IPS-15b (cell line): ENCODE measurements around the gene P2RX2.

Source experiments
- H3K27me3 ChIP-seq: one replicate; pipeline ENCODE4 v1.6.1; 2013; ENCODE audit warnings: low read length; ENCODE audit not compliant: control insufficient read depth, insufficient read depth
- H3K36me3 ChIP-seq: one replicate; pipeline ENCODE4 v1.6.1; 2013; ENCODE audit warnings: low read length; ENCODE audit not compliant: control insufficient read depth, insufficient read depth
- H3K4me1 ChIP-seq: one replicate; pipeline ENCODE4 v1.6.1; 2013; ENCODE audit warnings: mild to moderate bottlenecking, low read length; ENCODE audit not compliant: control insufficient read depth, insufficient read depth
- H3K4me3 ChIP-seq: one replicate; pipeline ENCODE4 v1.5.1; 2013; ENCODE audit warnings: low read depth, low read length
- H3K9ac ChIP-seq: one replicate; pipeline ENCODE4 v1.6.1; 2013; ENCODE audit warnings: low read depth, mild to moderate bottlenecking, low read length
- H3K9me3 ChIP-seq: one replicate; pipeline ENCODE4 v1.6.1; 2013; ENCODE audit warnings: mild to moderate bottlenecking, low read length; ENCODE audit not compliant: control insufficient read depth, insufficient read depth

P2RX2 gene

GRCh38 chr12:132653567-132654290, 35.2 kb downstream of the P2RX2 start:
- no peaks in the 10 kb centered on the region for H3K4me1 ChIP-seq
- H3K27me3 ChIP-seq = no peaks in the 10 kb centered on the region
- H3K36me3 ChIP-seq = peaks cover 45% of the 10 kb centered on the region
- H3K9ac ChIP-seq = no peak overlapping the region
- H3K9me3 ChIP-seq = no peaks in the 10 kb centered on the region
- H3K4me3 ChIP-seq = no peak overlapping the region

- Histone ChIP-seq H3K4me3 (no peak overlapping the region), H3K36me3 (peaks cover 56% of the 10 kb centered on the region), H3K4me1 (no peaks in the 10 kb centered on the region), H3K27me3 (no peaks in the 10 kb centered on the region), H3K9me3 (no peaks in the 10 kb centered on the region), H3K9ac (no peak overlapping the region)
Measured at GRCh38 chr12:132657004-132657727, 38.6 kb downstream of the P2RX2 start.

DNA sequence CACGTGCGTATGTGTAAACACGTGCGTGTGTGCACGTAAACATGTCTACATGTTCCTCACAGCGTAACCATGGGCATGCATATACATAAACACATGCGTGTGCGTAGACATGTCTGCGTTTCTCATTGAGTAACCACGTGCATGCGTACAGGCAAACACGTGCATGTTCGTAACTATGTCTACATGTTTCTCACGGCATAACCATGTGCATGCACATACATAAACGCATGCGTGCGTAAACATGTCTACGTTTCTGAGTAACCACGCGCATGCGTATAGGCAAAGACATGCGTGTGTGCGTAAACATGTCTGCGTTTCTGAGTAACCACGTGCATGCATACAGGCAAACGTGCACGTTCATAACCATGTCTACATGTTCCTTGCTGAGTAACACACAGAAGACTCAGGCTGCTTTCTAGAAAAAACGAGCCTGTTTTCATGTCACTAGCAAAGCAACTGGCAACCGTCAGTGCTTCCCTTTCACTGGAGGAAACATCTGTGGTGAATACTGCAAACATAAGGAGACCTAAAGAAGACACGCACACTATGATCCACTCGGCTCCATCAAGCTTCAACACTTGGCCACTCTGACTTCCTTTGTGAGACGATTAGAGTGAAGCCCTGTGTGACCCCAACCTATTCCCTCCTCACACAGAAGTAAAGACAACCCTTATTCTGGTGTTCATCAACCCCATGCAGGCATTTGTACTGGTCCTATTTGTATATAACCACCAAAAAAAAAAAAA, 39.7 kb downstream of the P2RX2 start:
- H3K4me1 ChIP-seq = no peaks in the 10 kb centered on the region
- no peak overlapping the region for H3K4me3 ChIP-seq
- H3K9ac ChIP-seq = no peak overlapping the region
- H3K36me3 ChIP-seq = peaks cover 59% of the 10 kb centered on the region
- H3K9me3 ChIP-seq = no peaks in the 10 kb centered on the region
- H3K27me3 ChIP-seq = no peaks in the 10 kb centered on the region

DNA sequence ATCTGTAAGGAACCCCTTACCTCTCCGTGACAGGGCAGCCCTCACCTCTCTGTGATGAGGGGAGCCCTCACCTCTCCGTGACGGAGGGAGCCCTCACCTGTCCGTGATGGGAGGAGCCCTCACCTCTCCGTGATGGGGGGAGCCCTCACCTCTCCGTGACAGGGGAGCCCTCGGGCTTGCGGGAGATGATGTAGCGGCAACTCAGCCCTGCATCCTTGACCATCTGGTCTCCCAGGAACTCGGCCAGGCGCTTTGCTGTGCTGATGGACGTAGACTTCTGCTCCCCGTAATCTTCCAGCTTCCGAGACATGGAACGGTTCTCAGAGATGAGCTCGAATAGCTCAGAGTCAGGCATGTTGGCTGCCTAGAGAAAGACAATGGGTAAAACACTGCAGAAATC, 40.6 kb downstream of the P2RX2 start:
- no peak overlapping the region for H3K9ac ChIP-seq
- no peaks in the 10 kb centered on the region for H3K4me1 ChIP-seq
- H3K36me3 ChIP-seq = peaks cover 67% of the 10 kb centered on the region
- no peak overlapping the region for H3K4me3 ChIP-seq
- H3K27me3 ChIP-seq = no peaks in the 10 kb centered on the region
- no peaks in the 10 kb centered on the region for H3K9me3 ChIP-seq

- peaks cover 76% of the 10 kb centered on the region for H3K36me3 ChIP-seq
- no peak overlapping the region for H3K9ac ChIP-seq
Measured at GRCh38 chr12:132660052-132660451, 41.5 kb downstream of the P2RX2 start.

DNA sequence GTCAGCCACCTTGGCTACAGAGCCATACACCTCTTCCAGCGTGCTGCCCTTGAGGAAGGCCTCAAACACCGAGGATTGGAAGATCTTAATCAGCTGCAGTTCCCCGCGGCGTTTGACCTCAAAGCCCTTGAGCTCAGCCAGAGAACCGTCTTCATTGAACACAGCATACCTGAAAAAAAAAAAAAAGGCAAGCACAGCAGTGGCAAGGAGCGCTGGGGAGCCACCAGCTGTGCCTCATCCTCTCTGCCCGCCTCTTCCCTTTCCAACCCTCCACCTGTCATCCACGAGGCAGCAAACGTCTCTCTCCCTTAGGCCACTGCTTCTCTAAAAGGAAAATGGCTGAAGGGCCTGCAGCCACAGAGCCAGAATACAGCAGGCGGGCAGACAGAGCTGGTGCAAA, 42.4 kb downstream of the P2RX2 start:
- Histone ChIP-seq H3K4me3 (no peak overlapping the region), H3K4me1 (no peaks in the 10 kb centered on the region), H3K36me3 (peaks cover 85% of the 10 kb centered on the region), H3K9me3 (no peaks in the 10 kb centered on the region), H3K27me3 (no peaks in the 10 kb centered on the region), H3K9ac (no peak overlapping the region)

More at GRCh38 chr12:132660052-132660451, 41.5 kb downstream of the P2RX2 start:
- H3K27me3 ChIP-seq = no peaks in the 10 kb centered on the region
- no peaks in the 10 kb centered on the region for H3K4me1 ChIP-seq
- no peaks in the 10 kb centered on the region for H3K9me3 ChIP-seq
- no peak overlapping the region for H3K4me3 ChIP-seq

DNA sequence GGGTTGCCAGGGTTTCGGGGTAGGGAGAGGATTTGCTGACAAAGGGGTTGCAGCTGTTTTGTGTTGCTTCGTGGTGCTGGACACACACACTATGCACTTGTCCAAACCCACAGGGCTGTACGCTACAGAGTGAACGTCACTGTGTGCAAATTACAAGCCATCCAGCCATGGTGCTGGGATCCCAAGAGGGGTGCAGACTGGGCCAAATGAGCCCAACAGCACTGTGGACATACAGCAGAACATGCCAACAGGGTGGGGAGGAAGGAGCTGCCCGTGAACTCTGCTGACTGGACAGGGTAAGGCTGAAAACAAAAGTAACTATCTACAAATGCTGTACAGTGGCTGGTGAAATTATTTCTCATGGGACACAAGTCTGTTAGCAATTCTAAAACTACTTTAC, 43.4 kb downstream of the P2RX2 start:
- Histone ChIP-seq H3K9ac (no peak overlapping the region), H3K9me3 (no peaks in the 10 kb centered on the region), H3K4me1 (no peaks in the 10 kb centered on the region), H3K4me3 (no peak overlapping the region), H3K36me3 (peaks cover 88% of the 10 kb centered on the region), H3K27me3 (no peaks in the 10 kb centered on the region)

GRCh38 chr12:132662901-132663755, 44.6 kb downstream of the P2RX2 start:
- Histone ChIP-seq H3K9ac (no peak overlapping the region), H3K4me1 (no peaks in the 10 kb centered on the region), H3K36me3 (peaks cover 88% of the 10 kb centered on the region), H3K4me3 (no peak overlapping the region), H3K27me3 (no peaks in the 10 kb centered on the region), H3K9me3 (no peaks in the 10 kb centered on the region)

DNA sequence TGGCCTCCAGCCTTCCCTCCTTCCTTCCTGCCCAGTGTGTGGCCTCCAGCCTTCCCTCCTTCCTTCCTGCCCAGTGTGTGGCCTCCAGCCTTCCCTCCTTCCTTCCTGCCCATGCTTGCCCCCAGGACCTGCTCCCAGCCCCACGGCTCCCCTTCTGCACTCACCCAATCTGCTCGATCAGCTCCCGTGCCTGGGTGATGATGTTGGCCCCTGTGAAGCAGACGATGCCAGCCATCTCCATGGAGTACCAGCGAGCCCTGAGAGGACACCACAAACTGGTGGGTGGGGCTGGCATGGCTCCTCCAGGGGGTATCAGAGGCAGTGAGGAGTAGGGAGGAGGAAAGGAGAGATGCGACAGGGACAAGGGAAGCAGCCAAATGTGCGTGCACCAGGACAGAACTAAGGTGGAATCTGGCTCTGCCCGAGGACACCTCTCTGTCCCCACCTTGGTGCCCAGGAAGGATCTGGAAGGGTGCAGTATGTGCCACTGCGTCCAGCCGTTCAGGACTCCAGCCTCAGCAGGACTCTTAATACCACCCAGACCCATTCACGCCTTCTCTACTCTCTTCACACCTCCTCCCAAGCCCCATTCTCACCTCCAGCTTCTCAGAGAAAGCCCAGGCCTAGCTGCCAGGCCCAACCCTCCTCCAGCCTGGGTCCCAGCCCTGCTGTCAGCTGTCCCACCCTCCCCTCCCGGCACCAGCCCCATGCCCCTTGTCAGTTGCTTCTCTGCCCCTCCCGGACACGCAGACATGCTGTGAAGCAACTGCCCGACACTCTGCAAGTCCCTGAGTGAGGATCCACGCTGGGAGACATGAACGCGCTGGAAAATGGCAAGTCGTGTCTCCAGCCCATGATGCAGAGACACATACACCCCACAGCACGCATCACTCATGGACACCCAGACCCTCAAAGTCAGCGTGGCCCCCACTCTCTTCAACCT, 45.9 kb downstream of the P2RX2 start:
- H3K9ac ChIP-seq = no peak overlapping the region
- H3K36me3 ChIP-seq = peaks cover 82% of the 10 kb centered on the region
- no peaks in the 10 kb centered on the region for H3K4me1 ChIP-seq
- no peak overlapping the region for H3K4me3 ChIP-seq
- no peaks in the 10 kb centered on the region for H3K27me3 ChIP-seq
- no peaks in the 10 kb centered on the region for H3K9me3 ChIP-seq

GRCh38 chr12:132665149-132665491, 46.5 kb downstream of the P2RX2 start:
- H3K27me3 ChIP-seq = no peaks in the 10 kb centered on the region

More at GRCh38 chr12:132665149-132665491, 46.5 kb downstream of the P2RX2 start:
- H3K9ac ChIP-seq = no peak overlapping the region
- H3K9me3 ChIP-seq = no peaks in the 10 kb centered on the region
- peaks cover 84% of the 10 kb centered on the region for H3K36me3 ChIP-seq
- no peak overlapping the region for H3K4me3 ChIP-seq
- no peaks in the 10 kb centered on the region for H3K4me1 ChIP-seq
